Gastrocnemius medialis (tissue), 4 donors: ENCODE measurements around the gene SGTA.

ENCODE experiments used
- POLR2A ChIP-seq, 2 donors: fragments of 450-650 bp; IDR thresholded peaks; one replicate each; pipeline ENCODE4 v1.6.1; 2017; ENCODE audit warnings: antibody characterized with exemption in 2 of 2, mild to moderate bottlenecking in 2 of 2, moderate library complexity in 2 of 2
- TF ChIP-seq, protein P1 (sequence below), 5 experiments: fragments of 450-650 bp in 3 of 5; fragments of 200-600 bp in 2 of 5; sonication (generic) in 2 of 5; IDR thresholded peaks in 4 of 5; conservative IDR thresholded peaks in 1 of 5; 1 replicate in 4 of 5; 2 replicates in 1 of 5; pipeline ENCODE4 v1.5.1; 2016 to 2019; ENCODE audit warnings: antibody characterized with exemption in 5 of 5, mild to moderate bottlenecking in 3 of 5, moderate library complexity in 3 of 5

DNA sequence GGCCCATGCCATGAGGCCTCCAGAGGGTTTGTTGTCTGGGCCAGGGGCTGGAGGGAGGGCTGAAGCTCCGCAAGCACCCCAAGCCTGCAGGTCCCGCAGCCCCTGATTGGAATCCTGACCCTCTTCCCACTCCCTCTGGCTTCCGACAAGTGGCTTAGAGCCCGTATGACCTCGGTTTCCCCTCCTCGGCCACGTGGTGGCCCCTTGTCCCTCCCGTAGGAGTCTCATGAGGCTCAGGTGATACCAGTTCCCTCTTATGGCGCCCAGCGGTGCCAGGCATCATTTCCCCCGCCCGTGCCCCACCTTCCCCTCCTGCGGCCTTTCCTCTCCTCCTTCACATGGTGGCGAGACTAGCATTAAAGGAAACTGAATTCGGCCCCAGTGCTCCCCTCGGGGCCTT, 8.4 kb upstream of the SGTA start:
- no peak for TF ChIP-seq POLR2A (IDR thresholded peaks at IDR 0.05)
- TF ChIP-seq, protein P1, sequence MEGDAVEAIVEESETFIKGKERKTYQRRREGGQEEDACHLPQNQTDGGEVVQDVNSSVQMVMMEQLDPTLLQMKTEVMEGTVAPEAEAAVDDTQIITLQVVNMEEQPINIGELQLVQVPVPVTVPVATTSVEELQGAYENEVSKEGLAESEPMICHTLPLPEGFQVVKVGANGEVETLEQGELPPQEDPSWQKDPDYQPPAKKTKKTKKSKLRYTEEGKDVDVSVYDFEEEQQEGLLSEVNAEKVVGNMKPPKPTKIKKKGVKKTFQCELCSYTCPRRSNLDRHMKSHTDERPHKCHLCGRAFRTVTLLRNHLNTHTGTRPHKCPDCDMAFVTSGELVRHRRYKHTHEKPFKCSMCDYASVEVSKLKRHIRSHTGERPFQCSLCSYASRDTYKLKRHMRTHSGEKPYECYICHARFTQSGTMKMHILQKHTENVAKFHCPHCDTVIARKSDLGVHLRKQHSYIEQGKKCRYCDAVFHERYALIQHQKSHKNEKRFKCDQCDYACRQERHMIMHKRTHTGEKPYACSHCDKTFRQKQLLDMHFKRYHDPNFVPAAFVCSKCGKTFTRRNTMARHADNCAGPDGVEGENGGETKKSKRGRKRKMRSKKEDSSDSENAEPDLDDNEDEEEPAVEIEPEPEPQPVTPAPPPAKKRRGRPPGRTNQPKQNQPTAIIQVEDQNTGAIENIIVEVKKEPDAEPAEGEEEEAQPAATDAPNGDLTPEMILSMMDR (IDR thresholded peaks at IDR 0.05 in 4 of 5, conservative IDR thresholded peaks at IDR 0.05 in 1 of 5) = no peak
